HG02678 (cell line): ENCODE measurements around the gene ANKRD13B.
A peak's percentile ranks its signal among the peaks of the same experiment; 100 is the strongest.
"Not testable (repeated sequence)": the region's sequence is repeated elsewhere in the genome, so short reads cannot be mapped to it uniquely, and the experiment has no call there.

Experiments
- ATAC-seq: cut with Tn5 transposase; IDR thresholded peaks from one replicate; pipeline ENCODE4 v1.9.1; 2021; ENCODE audit warnings: mild to moderate bottlenecking, moderate library complexity; ENCODE audit not compliant: unreplicated experiment

Gene ANKRD13B

DNA sequence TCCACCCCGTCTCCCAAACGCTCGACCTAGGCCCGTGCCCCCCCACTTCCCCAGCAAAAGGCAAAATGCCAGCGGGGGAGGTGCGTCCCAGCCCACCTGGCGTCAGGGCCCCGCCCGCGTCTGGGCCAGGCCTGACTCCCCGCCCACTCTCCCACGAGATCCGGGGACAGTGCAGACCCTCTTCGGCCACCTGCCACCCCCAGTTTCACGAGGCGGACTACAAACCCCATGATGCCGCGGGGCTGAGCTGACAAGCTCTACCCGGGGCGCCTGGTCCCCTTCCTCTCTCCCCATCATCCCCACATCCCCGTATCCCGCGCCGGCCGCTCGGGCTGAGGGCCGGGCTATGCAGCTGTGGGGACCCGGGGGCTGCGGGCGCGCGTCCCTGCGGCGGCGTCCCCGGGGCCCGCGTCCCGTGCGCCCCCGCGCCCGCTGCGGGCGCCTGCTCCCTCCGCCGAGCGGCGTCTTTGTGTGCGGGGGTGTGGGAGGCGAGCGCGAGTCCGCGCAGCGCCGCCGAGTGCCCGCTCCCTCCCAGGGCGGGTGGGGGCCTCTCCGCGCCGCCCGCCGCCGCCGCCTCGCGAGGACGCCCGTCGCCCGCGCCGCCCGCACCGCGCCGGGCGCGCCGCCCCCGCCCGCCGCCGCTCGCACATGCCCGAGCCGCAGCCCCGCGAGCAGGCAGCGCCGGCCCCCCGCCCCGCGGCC, at the start of gene ANKRD13B:
Gene ANKRD13B (plus strand): TSS at position 283 of the 702 bp plus-strand sequence. CDS start 490 bp downstream, outside the sequence.
- no peak for ATAC-seq

DNA sequence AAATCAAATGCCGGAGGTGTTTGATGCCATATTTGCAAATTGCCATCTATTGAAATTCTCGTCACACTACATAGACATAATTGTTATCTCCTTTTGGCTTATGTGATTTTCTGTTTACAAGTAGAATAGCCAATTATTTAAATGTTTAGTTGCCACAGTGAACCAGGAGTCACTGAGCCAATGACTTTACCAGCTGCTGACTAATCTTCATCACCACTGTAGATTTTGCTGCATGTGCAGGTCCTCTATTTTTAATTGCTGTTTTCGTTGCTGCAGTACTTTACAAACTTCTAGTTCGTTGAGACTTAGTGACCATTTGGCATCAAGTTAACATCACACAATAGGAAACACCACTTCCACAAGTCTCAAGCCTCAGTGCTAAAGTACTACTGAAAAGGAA, 48.9 kb upstream of the ANKRD13B start:
- ATAC-seq, result no peak

DNA sequence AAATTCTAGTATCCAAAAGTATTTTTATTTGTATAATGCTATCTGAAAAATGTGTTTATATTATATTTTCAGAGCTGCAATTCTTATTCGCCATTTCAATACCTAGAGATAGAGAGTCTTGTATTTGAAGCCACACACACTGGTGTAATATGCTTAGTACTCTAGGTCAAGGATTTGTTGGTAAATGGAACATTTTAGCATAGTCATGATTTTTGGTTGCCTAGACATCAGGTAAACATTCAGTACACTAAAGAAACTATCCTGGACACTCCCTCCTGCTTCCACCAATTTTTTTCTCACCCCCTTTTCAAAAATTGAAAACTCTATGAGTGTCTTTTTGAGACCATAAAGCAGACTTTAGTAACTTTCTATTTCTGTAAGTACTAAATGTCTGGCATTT, 46.8 kb upstream of the ANKRD13B start:
- no peak for ATAC-seq

DNA sequence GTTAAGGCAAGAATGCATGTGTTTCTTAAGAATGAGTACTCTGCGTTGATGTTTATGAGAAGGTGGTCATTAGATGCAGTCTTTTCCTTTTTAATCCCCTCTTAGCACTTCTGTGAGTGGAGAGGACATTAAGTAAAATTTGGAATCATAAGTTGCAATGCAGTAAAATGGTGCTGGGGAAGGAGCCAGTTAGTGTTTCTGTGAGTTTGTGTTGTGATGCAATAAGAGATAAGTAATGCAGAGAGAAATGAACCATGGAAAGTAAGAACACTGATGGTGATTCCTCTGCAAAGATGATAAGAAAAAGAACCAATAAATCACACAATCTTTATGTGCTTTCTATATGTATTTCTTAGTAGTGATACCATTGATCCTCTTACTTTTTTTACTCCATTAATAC, 46.1 kb upstream of the ANKRD13B start:
- ATAC-seq, result no peak

DNA sequence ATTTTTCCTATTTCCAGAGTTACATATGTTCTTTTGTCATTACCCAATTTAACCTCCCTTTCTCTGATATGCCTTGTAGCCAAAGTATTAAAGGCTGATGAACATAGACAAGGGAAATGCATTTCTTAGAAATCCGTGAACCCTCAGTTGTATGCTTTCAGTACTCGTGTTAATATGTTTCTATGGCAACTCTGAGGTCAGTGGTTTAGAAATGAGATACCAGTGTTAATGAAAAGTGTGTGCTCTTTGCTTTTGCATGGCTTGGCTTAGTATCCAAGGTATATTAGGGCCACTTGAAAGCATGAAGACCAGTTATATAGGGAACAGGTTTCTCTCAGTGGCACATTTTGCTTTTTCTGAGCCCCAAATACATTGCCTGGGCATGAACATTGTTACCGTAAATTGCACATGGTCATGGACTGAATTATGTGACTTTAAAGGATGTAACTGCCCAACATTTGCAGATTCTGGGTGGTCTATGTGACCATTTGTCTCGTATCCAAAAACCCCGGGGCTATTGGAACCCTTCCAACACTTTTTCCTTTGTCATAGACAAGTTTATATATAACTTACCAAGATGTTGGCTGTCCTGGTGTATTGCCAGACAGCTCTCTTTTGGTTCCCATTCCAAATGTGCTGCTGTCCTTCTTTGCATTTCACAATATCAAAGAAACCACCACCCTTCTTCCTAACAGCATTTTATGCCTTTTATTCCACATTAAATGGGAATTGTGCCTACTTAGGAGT, 43.6 kb upstream of the ANKRD13B start:
- ATAC-seq, result no peak

DNA sequence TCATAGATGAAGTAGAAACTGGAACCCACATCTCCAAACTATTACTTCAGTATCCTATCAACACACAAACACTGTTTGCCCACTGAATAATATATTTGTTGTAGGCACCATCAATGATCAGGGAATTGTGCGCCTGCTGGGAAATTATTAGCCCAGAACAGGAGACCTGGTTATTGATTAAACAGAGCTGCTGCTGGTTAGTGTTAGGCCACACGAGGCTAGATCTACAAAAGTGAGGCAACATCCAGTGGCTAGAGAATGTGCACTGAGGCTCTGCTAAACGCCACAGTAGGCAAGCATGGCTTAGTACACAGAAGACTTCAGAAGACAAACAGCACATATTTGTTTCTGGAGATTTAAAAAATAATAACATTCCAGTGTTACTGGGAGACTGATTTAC, 37.1 kb upstream of the ANKRD13B start:
- no peak for ATAC-seq

DNA sequence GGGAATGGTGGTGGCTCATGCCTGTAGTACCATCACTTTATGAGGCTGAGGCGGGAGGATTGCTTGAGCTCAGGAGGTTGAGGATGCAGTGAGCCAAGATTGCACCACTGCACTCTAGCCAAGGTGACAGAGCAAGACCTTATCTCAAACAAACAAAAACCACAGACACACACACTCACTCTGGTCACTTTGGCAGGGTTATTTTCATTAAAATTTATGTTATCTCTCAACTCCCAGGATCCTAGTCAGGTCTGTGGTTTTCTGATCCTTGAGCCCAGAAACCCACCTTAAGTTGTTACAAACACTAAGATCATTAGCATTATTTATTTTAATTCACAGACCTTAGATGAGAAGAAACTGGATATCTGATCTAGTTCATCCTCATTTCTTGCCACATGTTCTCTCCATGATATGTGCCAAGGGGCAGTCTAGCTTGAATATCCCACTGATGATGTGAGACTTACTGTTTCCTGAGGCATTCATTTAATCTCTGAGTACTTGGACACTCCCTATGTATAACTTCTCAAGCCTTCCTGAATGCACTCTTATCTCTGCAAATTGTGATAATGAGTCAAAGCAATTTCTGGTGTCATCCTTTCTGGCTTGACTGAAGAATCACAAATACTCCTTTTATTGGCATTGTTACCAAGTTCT, 35.7 kb upstream of the ANKRD13B start:
- ATAC-seq, result no peak

DNA sequence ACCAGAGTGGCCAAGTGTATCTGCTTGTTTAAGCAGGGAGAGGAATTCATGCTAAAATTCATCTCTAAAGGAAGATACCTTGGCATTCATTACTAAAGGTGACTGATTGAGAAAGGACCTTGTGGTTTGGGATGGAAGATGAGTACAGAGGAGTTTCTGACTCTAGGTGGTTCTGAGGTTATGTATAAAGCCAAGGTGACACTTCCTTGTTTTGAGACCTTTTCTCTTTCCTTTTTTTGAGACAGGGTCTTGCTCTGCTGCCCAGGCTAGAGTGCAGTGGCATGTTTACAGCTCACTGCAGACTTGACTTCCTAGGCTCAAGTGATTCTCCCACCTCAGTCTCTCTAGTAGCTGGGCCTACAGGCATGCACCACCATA, 35.2 kb upstream of the ANKRD13B start:
- no peak for ATAC-seq

DNA sequence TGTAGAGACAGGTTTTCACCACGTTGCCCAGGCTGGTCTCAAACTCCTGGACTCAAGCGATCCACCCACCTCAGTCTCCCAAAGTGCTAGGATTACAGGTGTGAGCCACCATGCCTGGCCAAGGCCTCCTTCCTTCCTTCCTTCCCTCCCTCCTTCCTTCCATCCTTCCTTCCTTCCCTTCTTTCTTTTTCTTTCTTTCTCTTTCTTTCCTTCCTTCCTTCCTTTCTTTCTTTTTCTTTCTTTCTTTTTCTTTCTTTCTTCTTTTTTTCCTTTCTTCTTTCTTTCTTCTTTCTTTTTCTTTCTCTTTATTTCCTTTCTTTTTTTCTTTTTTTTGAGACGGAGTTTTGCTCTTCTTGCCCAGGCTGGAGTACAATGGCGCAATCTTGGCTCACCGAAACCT, 34.8 kb upstream of the ANKRD13B start:
- not testable (repeated sequence) for ATAC-seq

DNA sequence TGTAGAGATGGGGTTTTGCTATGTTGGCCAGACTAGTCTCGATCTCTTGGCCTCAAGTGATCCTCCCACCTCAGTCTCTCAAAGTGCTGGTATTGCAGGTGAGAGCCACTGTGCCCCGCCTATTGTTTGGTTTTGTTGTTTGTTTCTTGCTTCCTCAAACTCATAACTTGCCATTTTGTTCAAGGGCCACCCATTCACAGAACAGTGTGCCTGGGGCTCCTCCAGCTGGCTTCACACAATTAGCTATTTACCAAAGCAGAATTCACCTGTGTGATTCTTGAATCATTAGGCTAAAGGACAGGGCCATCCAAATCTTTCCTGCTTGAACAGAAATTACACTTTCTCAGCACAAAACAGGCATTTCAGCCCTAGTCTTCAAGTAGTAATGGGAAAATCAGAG, 33.3 kb upstream of the ANKRD13B start:
- ATAC-seq, result no peak

DNA sequence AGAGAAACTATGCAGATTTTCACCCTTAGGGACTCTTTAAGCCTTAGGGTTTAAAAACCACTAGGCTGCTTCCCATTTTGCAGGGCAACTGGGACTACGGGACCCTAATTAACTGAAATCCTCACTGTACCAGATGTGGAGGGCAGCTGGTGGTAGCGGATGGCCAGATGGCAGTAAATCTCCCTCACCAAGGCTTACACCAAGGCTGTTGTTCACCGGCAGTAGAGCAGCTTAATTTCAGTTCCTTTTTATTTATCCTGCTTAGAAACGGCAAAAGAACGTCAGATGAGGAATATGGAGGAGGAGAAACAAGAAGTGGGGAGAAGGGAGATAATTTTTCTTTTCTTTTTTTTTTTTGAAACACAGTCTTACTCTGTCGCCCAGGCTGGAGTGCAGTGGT, 32.6 kb upstream of the ANKRD13B start:
- no peak for ATAC-seq

DNA sequence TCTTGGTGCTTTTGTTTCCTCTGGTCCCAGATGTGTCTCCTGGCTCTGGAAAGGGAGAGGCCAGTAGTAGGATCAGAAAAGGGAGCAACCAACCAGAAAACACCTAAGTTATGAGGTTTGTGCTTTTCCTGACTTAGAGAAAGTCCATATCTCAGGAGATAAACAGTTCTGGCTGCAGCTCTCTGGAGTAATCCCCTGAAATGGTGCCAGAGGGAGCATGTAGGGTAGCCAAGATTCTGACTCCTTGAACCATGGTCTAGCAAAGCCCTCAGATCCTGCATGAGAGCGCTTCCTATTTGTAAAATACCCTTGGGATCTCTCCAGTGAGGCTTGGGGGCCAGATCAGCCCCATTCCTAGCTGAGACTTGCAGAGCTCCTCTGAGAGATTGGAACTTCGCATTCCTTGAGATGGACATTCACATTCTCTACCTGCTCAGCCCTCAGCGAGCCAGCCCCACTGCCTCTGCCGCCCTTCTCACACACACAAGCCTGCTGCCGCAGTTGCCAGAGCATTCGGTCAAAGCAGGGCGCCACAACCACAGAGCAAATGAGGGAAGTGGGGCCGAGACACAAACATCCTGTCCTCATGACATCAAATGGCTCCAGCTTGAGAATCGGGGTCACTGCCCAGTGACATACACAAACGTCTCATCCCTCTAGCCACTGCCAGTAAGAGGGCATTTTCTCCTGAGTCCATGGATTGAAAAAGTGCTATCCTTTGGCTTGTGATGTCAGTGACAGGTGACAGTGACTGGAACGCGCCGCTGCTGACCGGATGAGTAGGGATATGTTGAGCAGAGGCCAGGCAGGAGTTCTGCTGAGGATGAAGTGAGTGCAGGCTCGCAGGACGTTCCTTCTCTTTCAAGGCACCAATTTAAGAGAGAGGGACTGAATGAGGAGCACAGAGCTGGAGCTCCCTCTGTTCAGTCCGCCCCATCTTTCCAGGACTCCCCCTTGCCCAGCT, 31.1 kb upstream of the ANKRD13B start:
- ATAC-seq, result no peak

DNA sequence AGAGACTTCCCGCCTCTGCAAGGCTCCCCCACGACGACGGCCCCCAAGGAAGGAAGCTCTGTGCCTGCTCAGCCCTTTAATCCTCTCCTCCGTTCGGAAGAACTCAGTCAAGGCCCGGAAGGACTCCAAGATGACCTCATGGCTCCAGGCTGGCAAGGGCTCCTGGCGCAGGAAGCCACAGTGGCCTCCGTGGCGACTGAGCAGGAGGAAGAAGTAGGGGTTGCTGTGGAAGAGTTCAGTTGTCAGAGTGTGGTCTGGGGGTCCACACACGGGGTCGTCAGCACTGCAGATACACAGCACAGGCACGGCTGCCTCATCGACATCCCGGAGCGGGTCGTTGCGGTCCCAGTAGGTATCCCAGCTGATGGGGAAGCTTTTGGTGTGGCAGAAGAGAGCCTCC, 30.3 kb upstream of the ANKRD13B start:
- ATAC-seq, result no peak

DNA sequence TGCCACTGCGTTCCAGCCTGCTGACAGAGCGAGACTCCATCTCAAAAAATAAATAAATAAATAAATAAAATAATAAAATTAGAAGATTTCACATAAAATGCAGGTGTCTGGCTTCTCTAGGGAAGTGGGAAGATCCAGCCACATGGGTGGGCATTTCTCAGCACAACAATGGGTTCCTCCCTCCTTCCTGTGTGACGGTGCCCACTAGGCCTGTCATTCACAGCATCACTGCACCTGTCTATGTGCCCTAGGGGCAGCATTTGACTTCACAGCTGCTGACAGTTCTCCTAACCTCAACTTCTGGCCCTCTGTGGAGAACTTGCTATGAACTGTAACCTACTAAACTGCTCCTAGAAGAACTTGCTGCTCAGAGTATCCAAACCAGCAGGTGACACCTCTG, 29.1 kb upstream of the ANKRD13B start:
- ATAC-seq, result no peak

DNA sequence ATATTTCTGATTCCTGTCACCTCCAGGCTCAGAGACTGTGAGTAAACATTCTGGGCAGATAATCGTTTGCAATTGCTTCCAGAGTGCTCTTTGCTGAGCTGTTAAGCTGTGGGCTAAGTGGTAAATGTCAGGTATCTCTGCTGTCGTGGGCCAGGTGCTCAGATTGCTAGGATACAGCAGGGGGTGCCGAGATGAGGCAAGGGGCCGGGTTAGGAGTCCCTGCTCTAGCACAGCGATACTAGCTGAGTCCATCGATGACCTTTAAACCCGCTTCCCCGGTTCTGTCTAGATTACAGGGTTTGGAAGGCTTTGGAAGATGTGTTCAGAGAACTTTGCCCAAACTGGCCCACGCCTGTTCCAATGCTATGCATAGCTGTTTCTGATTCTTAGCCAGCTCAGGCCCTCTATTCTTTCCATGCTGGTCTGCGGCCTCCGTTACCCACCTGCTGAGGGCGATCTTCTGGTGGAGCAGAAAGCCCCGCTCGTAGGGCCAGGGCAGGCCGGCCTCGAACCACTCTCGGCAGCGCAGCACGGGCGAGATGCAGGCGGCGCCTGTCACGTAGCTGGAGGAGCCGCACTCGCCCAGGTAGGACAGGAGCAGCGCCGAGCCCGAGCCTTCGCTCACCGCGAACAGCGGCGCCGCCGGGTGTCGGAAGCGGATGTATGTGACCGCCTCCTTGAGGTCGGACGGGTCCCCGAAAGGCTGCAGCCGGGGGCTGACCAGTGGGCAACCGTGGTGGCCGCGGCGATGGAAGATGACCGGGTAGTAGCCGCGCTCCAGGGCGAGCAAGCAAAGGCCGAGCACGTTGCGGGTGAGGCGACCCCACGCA, 27.1 kb upstream of the ANKRD13B start:
- ATAC-seq, result no peak

DNA sequence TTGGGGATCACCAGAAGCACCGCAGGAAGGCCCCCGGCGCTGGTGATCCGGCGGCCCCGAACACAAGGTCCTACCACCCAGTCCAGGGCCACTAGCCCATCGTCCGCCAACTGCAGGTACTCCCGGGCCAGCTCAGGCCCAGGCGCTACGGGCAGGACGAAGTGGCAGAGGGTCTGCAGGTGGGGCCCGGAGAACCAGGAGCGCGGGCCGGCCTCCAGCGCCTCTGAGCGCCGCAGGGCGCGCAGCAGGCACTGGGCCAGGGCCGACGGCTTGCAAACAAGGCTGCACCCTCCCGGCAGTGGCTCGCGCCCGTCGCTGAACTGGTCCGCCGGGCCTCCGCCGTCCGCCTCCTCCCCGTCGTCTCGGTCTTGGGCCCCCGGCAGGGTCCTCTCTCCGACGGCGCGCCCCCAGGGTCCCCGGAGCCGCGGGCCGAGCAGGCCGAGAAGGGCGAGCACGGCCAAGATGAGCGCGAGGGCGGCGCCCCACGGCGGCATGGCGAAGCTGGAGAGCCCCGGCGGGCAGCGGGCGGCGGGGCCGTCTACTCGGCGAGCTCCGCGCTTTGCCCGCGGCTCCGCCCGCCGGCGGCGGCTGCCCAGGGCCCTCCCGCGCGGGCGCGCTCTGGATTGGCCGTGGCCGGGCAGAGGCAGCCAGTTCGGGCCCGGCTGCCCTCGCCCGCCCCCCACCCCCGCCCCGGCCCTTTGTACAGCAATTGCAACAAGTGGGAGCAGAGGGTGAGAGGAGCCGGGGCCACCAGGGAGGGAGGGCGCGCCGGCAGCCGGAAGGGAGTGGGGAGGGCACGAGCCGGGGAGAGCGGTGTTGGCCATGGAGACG, 26.2 kb upstream of the ANKRD13B start, which contains the start of gene ABHD15:
Gene ABHD15 (minus strand): TSS at position 565 of the 831 bp plus-strand sequence. CDS start 71 bp downstream, at position 494.
- ATAC-seq, result peak; percentile 24

DNA sequence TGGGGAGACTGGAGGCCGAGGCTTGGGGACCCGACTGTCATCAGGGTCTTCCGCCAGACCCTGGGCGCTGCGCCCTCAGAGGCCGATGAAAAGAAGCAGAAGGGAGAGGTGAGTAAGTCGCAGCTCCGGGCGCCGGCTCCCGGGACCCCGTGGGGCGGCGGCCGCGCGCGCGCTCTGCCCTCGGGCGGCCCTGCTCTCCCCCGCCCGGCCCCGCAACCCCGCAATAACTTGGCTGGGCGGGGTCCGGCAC, 25.7 kb upstream of the ANKRD13B start:
- peak; percentile 7 for ATAC-seq

DNA sequence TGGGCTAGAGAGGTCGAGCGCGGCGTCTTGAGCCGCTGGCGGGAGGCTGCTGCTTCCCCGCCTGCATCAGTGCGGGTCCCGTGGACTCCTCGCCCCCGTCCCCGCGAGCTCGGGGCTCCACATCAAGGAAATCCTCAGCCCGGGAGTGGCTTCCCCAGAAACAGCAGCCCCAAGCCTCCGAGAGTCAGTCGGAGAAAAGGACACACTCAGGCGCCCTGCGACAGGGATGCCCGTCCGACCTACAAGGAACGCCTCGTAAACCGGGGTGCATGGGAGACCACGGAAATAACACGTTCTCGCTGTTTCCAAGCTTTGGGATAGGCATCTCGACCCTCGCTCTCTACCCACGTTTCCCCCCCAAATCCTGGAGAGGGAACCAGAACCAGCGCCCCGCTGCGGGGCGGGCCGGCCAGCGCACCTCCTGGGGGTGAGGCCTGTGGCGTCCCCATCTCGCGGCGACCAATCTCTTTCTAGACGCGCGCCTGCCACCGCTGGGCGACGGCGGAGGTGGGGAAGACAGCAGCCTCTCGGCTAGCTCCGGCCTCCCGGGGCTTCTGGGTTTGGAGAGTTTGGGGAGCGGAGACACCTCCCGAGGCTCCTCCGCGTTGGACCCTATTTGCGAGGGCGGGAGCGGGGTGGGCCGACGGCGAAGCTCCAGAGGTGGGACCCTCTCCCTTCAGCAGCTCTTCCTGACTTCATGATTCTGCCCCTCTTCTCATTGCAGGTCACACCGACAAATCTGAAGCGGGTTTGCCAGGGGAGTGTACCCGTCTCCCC, 25.2 kb upstream of the ANKRD13B start:
- ATAC-seq, result peak; percentile 41
